Cardiac fibroblast (primary cell): ENCODE measurements around the gene P2RY14.
A peak's percentile ranks its signal among the peaks of the same experiment; 100 is the strongest.

Experiments
- DNase-seq, 2 donors: peaks; one replicate each; pipeline versions ENCODE4 v3.0.0 to v3.0.0-alpha.2; 2010; ENCODE audit warnings: low read depth in 2 of 2
- H3K4me3 ChIP-seq, 2 donors: replicated peaks in 1 of 2; 1 replicate in 1 of 2; 2 replicates in 1 of 2; pipeline ENCODE4 v1.5.1; 2011; ENCODE audit warnings: low read depth in 2 of 2, low read length in 2 of 2, mild to moderate bottlenecking in 2 of 2, moderate library complexity in 1 of 2
- TF ChIP-seq, protein P1 (sequence below): IDR thresholded peaks from one replicate; pipeline ENCODE4 v1.5.1; 2011; ENCODE audit warnings: low read depth, mild to moderate bottlenecking, low read length, inconsistent platforms

The P2RY14 gene

DNA sequence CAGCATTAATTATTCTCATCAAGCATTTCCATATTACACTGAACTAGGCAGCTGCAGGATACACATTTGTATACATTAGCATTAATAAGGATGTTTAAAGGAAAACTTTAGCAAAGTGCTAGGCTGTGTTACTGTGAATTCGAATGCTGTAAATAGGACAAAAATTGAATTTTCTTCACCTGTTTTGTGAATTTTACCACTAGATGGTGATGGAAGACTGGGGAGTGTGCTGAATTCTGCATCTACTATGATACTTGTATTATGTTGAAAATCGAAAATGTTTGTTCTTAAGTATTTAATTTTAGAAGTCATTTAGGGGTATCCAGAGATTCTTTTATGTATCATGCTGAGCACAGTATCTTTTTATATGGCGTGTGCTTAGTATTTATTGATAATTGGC is 12.3 kb upstream of the P2RY14 start:
- H3K4me3 ChIP-seq, result no peak overlapping the region
- peak; percentile 65 to 70 for DNase-seq
- TF ChIP-seq, protein P1, sequence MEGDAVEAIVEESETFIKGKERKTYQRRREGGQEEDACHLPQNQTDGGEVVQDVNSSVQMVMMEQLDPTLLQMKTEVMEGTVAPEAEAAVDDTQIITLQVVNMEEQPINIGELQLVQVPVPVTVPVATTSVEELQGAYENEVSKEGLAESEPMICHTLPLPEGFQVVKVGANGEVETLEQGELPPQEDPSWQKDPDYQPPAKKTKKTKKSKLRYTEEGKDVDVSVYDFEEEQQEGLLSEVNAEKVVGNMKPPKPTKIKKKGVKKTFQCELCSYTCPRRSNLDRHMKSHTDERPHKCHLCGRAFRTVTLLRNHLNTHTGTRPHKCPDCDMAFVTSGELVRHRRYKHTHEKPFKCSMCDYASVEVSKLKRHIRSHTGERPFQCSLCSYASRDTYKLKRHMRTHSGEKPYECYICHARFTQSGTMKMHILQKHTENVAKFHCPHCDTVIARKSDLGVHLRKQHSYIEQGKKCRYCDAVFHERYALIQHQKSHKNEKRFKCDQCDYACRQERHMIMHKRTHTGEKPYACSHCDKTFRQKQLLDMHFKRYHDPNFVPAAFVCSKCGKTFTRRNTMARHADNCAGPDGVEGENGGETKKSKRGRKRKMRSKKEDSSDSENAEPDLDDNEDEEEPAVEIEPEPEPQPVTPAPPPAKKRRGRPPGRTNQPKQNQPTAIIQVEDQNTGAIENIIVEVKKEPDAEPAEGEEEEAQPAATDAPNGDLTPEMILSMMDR, result peak; percentile 58

DNA sequence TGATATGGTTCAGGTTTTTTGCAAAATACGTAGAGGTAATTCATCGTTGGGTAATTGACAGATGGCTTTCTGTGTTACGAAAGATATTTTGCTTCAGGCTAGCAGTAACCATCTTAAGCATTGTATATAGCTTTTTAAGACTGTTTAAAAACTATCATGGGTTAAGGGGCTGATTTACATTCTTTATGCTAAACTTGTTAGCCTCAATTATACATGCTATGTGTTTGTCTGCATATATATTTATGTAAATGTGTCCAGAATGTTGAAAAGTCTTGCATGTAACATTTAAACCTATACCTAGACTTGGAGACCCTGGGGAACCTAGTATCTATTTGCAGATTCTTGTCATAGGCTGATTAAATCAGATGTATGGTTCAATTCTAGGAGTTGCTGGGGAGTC is 11.1 kb upstream of the P2RY14 start:
- no peak overlapping the region for H3K4me3 ChIP-seq
- DNase-seq, result no peak

DNA sequence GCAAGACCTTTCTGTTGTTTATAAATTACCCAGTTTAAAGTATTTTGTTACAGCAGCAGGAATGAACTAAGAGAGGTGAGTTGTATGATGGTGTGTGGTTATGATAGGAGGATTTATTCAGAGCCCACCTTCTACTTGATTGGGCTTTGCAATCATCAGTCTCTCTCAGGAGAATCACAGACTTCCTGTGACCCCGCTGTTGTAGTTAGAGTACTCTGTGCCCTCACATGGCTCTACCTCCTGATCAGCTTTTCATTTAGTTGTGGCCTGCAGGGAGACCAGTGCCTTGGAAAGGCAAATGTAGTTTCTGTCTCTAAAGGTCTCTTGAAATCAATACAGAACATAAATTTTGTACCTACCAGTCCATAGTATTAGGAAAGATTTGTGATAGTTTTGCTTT is 7.6 kb upstream of the P2RY14 start:
- H3K4me3 ChIP-seq, result no peak overlapping the region
- DNase-seq, result no peak
- TF ChIP-seq, protein P1, result no peak

More for the DNA sequence above, 11.1 kb upstream of the P2RY14 start:
- TF ChIP-seq, protein P1, result no peak

DNA sequence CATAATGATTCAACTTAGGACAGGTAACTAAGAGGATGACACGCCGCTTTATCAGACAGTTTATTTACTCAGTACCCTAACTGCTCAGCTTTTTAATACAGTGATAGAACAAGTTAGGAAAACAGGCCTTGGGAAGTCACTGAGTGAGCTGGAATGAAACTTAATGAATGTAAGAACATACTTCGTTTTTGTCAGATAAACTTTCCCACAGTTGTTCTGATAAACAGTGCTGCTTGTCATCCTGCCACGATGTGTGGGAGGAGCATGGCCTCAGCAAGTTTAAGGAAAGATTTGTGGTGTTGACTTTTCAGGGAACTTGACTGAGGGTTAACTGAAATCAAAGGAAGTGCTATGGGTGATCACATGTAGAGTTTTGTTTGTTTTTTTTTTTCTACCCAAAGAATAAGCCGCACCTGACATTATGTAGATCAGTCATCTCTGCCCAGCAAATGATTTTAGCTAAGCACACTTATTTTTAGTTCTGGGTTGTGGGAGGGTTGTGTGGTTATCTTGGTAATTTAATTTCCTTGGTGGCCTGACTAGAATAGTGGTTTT is 5.6 kb upstream of the P2RY14 start:
- TF ChIP-seq, protein P1, result no peak
- peak; percentile 38 to 85 for DNase-seq
- no peak overlapping the region for H3K4me3 ChIP-seq

DNA sequence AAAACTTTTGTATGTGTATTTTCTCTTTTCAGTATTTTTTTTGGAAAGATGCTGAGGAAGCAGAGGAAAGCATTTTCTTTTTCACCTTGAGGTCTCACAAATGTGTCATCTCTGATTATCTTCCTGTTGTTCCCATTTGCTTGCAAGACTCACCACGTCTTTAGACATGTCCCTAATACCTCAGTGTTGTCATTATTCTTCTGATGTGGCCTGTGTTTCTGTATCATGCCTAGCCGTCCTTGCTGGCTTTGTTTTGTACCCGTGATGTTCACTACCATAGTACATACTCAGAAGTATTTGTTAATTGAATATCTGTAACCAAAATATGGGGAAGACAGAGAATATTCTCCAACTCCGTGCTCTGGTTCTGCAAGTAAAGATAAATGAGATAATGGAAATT is 5.0 kb upstream of the P2RY14 start:
- no peak for DNase-seq
- no peak overlapping the region for H3K4me3 ChIP-seq
- TF ChIP-seq, protein P1, result no peak

DNA sequence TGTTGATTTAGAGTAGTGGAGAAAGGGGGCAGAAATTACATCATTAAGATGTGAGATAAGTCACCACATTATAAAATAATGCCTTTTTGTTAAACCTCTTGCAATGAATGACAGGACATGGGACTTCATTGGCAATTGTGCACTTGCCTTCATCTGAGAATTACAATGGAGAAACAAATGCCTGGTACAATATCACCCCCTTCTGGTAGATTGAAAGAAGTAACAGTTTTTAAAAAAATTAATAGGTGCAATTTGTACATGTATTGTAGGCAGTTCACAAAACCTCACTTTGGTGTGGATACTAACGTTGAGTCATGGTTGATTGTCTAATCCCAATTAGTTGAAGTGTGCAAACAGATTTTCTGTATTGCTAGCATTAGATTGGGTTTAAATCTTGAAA is 4.6 kb upstream of the P2RY14 start:
- DNase-seq, result peak; percentile 79
- no peak overlapping the region for H3K4me3 ChIP-seq
- TF ChIP-seq, protein P1, result peak; percentile 50
